BJ (cell line): ENCODE data around the gene ARIH2. TPM values are rescaled to one million over a fixed set of nuclear protein-coding genes. Genes with fewer than 3 reads are reported as not detected.

Source experiments
- CTCF ChIA-PET: fragments of 350-600 bp; formaldehyde crosslinking; extraction: SDS; loops from one replicate; lab custom pipeline; 2021; ENCODE audit warnings: antibody characterized with exemption, inconsistent platforms; lab: Yijun Ruan, JAX
- POLR2A ChIA-PET: fragments of 300-600 bp; sonication (Branson Sonifier 250); formaldehyde crosslinking; extraction: SDS; loops from one replicate; lab custom pipeline; 2021; ENCODE audit warnings: antibody characterized with exemption; lab: Charles Lee
- DNase-seq: peaks from one replicate; pipeline ENCODE4 v3.0.0-alpha.2; 2011; ENCODE audit warnings: low read depth
- H3K27me3 ChIP-seq: 2 replicates; pipeline ENCODE4 v1.6.0; 2011; ENCODE audit warnings: low read length; ENCODE audit not compliant: control insufficient read depth, insufficient read depth
- H3K36me3 ChIP-seq: 2 replicates; pipeline ENCODE4 v1.5.1; 2011; ENCODE audit warnings: low read length; ENCODE audit not compliant: control insufficient read depth, insufficient read depth
- H3K4me3 ChIP-seq: 2 replicates; pipeline ENCODE4 v1.5.1; 2011; ENCODE audit warnings: low read depth, mild to moderate bottlenecking, control low read depth, low read length
- polyA plus RNA-seq: library from polyadenylated mRNA; depleted of rRNA; stranded (reverse); fragments of >200 nt; gene quantifications from 2 replicates; pipeline ENCODE4 v1.2.3, GENCODE V29; 2011; rRNA removed
- small RNA-seq: library from RNA; depleted of rRNA; stranded (forward); fragments of <200 nt; gene quantifications from one replicate; pipeline ENCODE3, GENCODE V24; 2012; ENCODE audit warnings: low replicate concordance, low read depth; ENCODE audit not compliant: insufficient read length
- TF ChIP-seq, protein P1 (sequence below): IDR thresholded peaks from 2 replicates; pipeline ENCODE4 v1.5.1; 2011; ENCODE audit warnings: low read depth, mild to moderate bottlenecking, control low read depth, inconsistent platforms, low read length, moderate library complexity; ENCODE audit not compliant: insufficient read depth

ARIH2 gene
- polyA plus RNA-seq, 1 experiment, result 96.7 TPM

DNA sequence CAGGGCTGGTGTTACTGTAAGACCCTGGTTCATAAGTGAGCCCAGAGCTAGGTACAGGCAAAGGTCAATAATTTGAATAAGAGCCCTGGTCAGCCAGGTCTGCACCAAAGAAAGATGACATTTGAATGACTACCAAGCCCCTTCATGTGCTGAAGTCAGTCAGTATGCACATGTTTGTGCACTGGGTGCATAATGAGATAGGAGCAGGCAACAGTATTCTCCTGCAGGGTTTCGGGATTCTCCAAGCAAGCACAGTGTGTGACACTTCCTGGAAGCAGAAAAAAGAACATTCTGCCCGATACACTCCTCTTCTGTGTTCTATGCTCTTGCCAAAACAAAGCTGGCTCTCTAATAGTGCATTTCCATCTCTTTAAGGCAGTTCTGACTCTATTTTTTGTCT, 116.0 kb downstream of the ARIH2 start:
- TF ChIP-seq, protein P1, sequence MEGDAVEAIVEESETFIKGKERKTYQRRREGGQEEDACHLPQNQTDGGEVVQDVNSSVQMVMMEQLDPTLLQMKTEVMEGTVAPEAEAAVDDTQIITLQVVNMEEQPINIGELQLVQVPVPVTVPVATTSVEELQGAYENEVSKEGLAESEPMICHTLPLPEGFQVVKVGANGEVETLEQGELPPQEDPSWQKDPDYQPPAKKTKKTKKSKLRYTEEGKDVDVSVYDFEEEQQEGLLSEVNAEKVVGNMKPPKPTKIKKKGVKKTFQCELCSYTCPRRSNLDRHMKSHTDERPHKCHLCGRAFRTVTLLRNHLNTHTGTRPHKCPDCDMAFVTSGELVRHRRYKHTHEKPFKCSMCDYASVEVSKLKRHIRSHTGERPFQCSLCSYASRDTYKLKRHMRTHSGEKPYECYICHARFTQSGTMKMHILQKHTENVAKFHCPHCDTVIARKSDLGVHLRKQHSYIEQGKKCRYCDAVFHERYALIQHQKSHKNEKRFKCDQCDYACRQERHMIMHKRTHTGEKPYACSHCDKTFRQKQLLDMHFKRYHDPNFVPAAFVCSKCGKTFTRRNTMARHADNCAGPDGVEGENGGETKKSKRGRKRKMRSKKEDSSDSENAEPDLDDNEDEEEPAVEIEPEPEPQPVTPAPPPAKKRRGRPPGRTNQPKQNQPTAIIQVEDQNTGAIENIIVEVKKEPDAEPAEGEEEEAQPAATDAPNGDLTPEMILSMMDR, result no peak
- DNase-seq, result no peak
- peaks cover 28% of the 10 kb centered on the region for H3K36me3 ChIP-seq
- no peaks in the 10 kb centered on the region for H3K27me3 ChIP-seq
- POLR2A ChIA-PET, result no interaction called here
- CTCF ChIA-PET, result interaction anchor here (1.0 kb wide), 1 partner anchor 61 kb away, joined by 3 read pairs; no protein-coding TSS in a partner anchor
- H3K4me3 ChIP-seq, result no peak overlapping the region

DNA sequence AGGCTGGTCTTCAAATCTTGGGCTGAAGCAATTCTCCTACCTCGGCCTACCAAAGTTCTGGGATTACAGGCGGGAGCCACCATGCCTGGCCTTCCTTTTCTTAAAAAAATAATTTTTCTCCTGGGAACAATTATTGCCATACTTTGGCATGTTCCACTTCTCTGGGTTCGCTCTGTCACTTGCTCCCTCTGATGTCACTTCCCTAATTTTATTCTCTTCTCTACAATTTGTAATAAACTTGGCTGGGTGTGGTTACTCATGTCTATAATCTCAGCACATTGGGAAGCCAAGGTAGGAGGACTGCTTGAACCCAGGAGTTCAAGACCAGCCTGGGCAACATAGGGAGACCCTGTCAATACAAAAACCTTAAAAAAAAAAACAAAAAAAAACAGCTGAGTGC, 116.6 kb downstream of the ARIH2 start:
- TF ChIP-seq, protein P1, result no peak
- DNase-seq, result no peak
- Histone ChIP-seq H3K36me3 (peaks cover 26% of the 10 kb centered on the region), H3K4me3 (no peak overlapping the region), H3K27me3 (no peaks in the 10 kb centered on the region)
- POLR2A ChIA-PET, result no interaction called here
- CTCF ChIA-PET, result interaction anchor here (1.0 kb wide), 1 partner anchor 61 kb away, joined by 3 read pairs; no protein-coding TSS in a partner anchor

Small RNA genes lying within 50 kb of the gene (small RNA-seq; reads per million reads assigned to genes)
- 18,023 reads per million, percentile 99 among the genes with 10 or more reads in this experiment for gene MIR191
- 2,037 reads per million, percentile 97 among the genes with 10 or more reads in this experiment for gene MIR425

Other genes starting within 250 kb of the ARIH2 start
- gene NCKIPSD, start 232.9 kb upstream of the ARIH2 start, polyA plus RNA-seq, result 21.5 and 34.9 TPM in 2 replicates
- gene IP6K2, start 201.6 kb upstream of the ARIH2 start, polyA plus RNA-seq, result 65.5 and 89.9 TPM in 2 replicates
- 9.0 and 15.3 TPM in 2 replicates for gene PRKAR2A, start 71.0 kb upstream of the ARIH2 start, polyA plus RNA-seq
- 20.4 and 30.2 TPM in 2 replicates for gene SLC25A20, start 20.0 kb upstream of the ARIH2 start, polyA plus RNA-seq
- 25.8 and 38.4 TPM in 2 replicates for gene P4HTM, start 71.4 kb downstream of the ARIH2 start, polyA plus RNA-seq
- 100 and 164 TPM in 2 replicates for gene WDR6, start 88.5 kb downstream of the ARIH2 start, polyA plus RNA-seq
- 46.8 and 59.6 TPM in 2 replicates for gene DALRD3, start 99.7 kb downstream of the ARIH2 start, polyA plus RNA-seq
- gene NDUFAF3, start 103.3 kb downstream of the ARIH2 start, polyA plus RNA-seq, result 65.1 and 89.5 TPM in 2 replicates
- 280 and 395 TPM in 2 replicates for gene IMPDH2, start 110.6 kb downstream of the ARIH2 start, polyA plus RNA-seq
- 51.8 and 77.3 TPM in 2 replicates for gene QRICH1, start 175.2 kb downstream of the ARIH2 start, polyA plus RNA-seq
- gene QARS1, start 185.9 kb downstream of the ARIH2 start, polyA plus RNA-seq, result 221 and 339 TPM in 2 replicates
- 32.9 and 54.6 TPM in 2 replicates for gene USP19, start 202.0 kb downstream of the ARIH2 start, polyA plus RNA-seq
- 967 and 1,544 TPM in 2 replicates for gene LAMB2, start 214.2 kb downstream of the ARIH2 start, polyA plus RNA-seq
- 23.1 and 33.3 TPM in 2 replicates for gene CCDC71, start 247.5 kb downstream of the ARIH2 start, polyA plus RNA-seq